HepG2 (cell line): Measurements from ENCODE around the gene TMEM167A.

Experiments
- ATF5 ChIP-seq: sonication (generic); formaldehyde crosslinking; IDR thresholded peaks from 2 replicates; pipeline ENCODE4 v1.4.0; 2020; ENCODE audit warnings: mild to moderate bottlenecking, low read depth, missing genetic modification reagents
- BCLAF1 ChIP-seq: fragments of 450-650 bp; IDR thresholded peaks from 2 replicates; pipeline ENCODE4 v1.6.1; 2017; ENCODE audit warnings: mild to moderate bottlenecking
- BHLHE40 ChIP-seq: IDR thresholded peaks from 2 replicates; pipeline ENCODE4 v1.6.1; 2011; ENCODE audit warnings: low read length, improper control_type of control experiment
- CTCF ChIP-seq: sonication (generic); formaldehyde crosslinking; IDR thresholded peaks from 2 replicates; pipeline ENCODE4 v1.5.0; 2020; ENCODE audit warnings: mild to moderate bottlenecking, missing genetic modification reagents, moderate library complexity
- GATAD2A ChIP-seq: IDR thresholded peaks from 2 replicates; pipeline ENCODE4 v1.6.1; 2016
- MYNN ChIP-seq: sonication (generic); formaldehyde crosslinking; IDR thresholded peaks from 2 replicates; pipeline ENCODE4 v1.4.0; 2020; ENCODE audit warnings: mild to moderate bottlenecking, low read depth, missing genetic modification reagents
- NFYB ChIP-seq: sonication (generic); formaldehyde crosslinking; IDR thresholded peaks from 2 replicates; pipeline ENCODE4 v1.4.0; 2020; ENCODE audit warnings: missing genetic modification reagents
- POLR2A ChIP-seq, 2 experiments: IDR thresholded peaks; 2 replicates each; pipeline ENCODE4 v1.6.1; 2011; ENCODE audit warnings: low read depth in 2 of 2, low read length in 2 of 2, mild to moderate bottlenecking in 1 of 2, moderate library complexity in 1 of 2; ENCODE audit not compliant: insufficient read depth in 1 of 2
- TFE3 ChIP-seq: IDR thresholded peaks from 2 replicates; pipeline ENCODE4 v1.6.1; 2016
- ZNF274 ChIP-seq: sonication (generic); formaldehyde crosslinking; IDR thresholded peaks from 2 replicates; pipeline ENCODE4 v1.5.1; 2020; ENCODE audit warnings: mild to moderate bottlenecking, missing genetic modification reagents
- TF ChIP-seq, protein P1 (sequence below): sonication (generic); formaldehyde crosslinking; IDR thresholded peaks from 2 replicates; pipeline ENCODE4 v1.4.0; 2020; ENCODE audit warnings: missing genetic modification reagents

DNA sequence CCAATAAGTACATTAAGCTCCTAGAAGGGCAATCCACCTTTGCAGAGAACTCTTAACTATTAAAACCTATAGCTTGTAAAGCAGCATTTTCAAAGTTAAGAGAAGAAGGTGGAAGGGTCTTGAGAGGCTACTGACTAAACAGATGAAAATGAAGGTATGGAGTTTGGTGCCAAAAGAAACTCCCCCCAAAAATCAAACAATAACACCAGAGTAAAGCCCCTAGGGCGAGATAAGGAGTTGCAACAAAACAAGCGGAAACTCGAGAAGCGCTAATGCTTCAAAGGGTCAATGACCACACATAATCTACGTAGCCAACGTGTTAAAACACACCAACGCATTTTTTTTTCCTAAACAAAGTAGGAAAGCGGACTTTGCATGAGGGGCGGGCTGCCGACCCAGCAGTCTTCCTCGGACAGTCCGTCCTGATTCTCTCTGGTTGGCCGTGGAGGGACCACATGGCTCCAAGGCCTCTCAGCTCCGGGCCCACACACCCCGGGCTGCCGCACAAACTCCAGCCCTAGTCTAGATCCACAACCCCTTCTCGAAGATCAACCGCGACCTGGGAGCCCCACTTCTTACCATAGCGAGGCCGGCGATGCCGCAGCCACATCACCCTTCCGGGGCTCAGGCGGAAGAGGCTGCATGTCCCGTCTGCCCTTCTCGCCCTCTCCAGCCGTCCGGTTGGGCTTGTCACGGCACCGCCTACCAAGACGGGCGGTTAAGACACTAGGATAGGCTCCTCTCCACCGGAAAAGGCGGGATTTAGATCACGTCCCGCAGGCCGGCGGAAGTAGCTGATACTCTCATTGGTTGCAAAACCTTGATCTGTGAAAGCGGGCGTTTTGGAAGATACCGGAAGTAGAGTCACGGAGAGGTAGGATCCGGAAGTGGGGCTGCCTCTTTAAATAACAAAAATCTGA lies at the start of gene TMEM167A, which contains the start of gene XRCC4:
- TF ChIP-seq BHLHE40 (no peak), CTCF (CRISPR knock-in tag) (no peak), GATAD2A (CRISPR knock-in tag) (no peak; the same call in 1 of the 2 replicates), ZNF274 (CRISPR knock-in tag) (peak; percentile 19; the same call in 1 of the 2 replicates), POLR2A (IDR thresholded peaks at IDR 0.05; ENCODE audit: insufficient read depth in 1 of 2, low read depth in 2 of 2, low read length in 2 of 2) (peak; percentile 92 to 98), MYNN (CRISPR knock-in tag) (no peak), ATF5 (no peak), BCLAF1 (no peak), TFE3 (CRISPR knock-in tag) (no peak), NFYB (CRISPR knock-in tag) (peak; percentile 93)
- TF ChIP-seq, protein P1, sequence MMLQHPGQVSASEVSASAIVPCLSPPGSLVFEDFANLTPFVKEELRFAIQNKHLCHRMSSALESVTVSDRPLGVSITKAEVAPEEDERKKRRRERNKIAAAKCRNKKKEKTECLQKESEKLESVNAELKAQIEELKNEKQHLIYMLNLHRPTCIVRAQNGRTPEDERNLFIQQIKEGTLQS (CRISPR knock-in tag), result no peak
